ENCODE data around the gene KCNQ5.
A peak's percentile ranks its signal among the peaks of the same experiment; 100 is the strongest.

The KCNQ5 gene

GRCh38 chr6:73086726-73087125 lies 464.9 kb downstream of the KCNQ5 start:
- H3K27me3 Mint-ChIP-seq, result no peaks in the 10 kb centered on the region
- no peaks in the 10 kb centered on the region for H3K4me1 Mint-ChIP-seq (ENCODE audit: low read depth)
- H3K9me3 Mint-ChIP-seq (ENCODE audit: low read depth), result peaks cover 10% of the 10 kb centered on the region
- H3K36me3 Mint-ChIP-seq, result peaks cover 31% of the 10 kb centered on the region
- no peak overlapping the region for H3K27ac Mint-ChIP-seq
- no peak overlapping the region for H3K4me3 Mint-ChIP-seq

- Mint-ChIP-seq H3K4me1 (ENCODE audit: low read depth) (no peaks in the 10 kb centered on the region), H3K4me3 (no peak overlapping the region), H3K27me3 (no peaks in the 10 kb centered on the region), H3K36me3 (peaks cover 32% of the 10 kb centered on the region), H3K27ac (no peak overlapping the region), H3K9me3 (ENCODE audit: low read depth) (peaks cover 14% of the 10 kb centered on the region)
These were observed 466.4 kb downstream of the KCNQ5 start for GRCh38 chr6:73088138-73088813.

- Mint-ChIP-seq H3K27ac (no peak overlapping the region), H3K4me1 (ENCODE audit: low read depth) (no peaks in the 10 kb centered on the region), H3K36me3 (peaks cover 2% of the 10 kb centered on the region), H3K4me3 (no peak overlapping the region), H3K9me3 (ENCODE audit: low read depth) (peaks cover 7% of the 10 kb centered on the region), H3K27me3 (no peaks in the 10 kb centered on the region)
These were observed 483.1 kb downstream of the KCNQ5 start for GRCh38 chr6:73104921-73105320.

GRCh38 chr6:73107016-73107415 lies 485.2 kb downstream of the KCNQ5 start:
- peaks cover 2% of the 10 kb centered on the region for H3K36me3 Mint-ChIP-seq
- H3K4me1 Mint-ChIP-seq (ENCODE audit: low read depth), result no peaks in the 10 kb centered on the region
- no peaks in the 10 kb centered on the region for H3K27me3 Mint-ChIP-seq
- no peak overlapping the region for H3K4me3 Mint-ChIP-seq
- no peak overlapping the region for H3K27ac Mint-ChIP-seq
- H3K9me3 Mint-ChIP-seq (ENCODE audit: low read depth), result peaks cover 7% of the 10 kb centered on the region

- H3K4me1 Mint-ChIP-seq (ENCODE audit: low read depth), result no peaks in the 10 kb centered on the region
- no peaks in the 10 kb centered on the region for H3K9me3 Mint-ChIP-seq (ENCODE audit: low read depth)
- peaks cover 6% of the 10 kb centered on the region for H3K36me3 Mint-ChIP-seq
- H3K4me3 Mint-ChIP-seq, result no peak overlapping the region
- no peak overlapping the region for H3K27ac Mint-ChIP-seq
- no peaks in the 10 kb centered on the region for H3K27me3 Mint-ChIP-seq
These were observed 487.1 kb downstream of the KCNQ5 start for GRCh38 chr6:73108949-73109348.

- peaks cover 6% of the 10 kb centered on the region for H3K36me3 Mint-ChIP-seq
- no peaks in the 10 kb centered on the region for H3K9me3 Mint-ChIP-seq (ENCODE audit: low read depth)
- no peak overlapping the region for H3K4me3 Mint-ChIP-seq
- no peaks in the 10 kb centered on the region for H3K27me3 Mint-ChIP-seq
- H3K27ac Mint-ChIP-seq, result no peak overlapping the region
- H3K4me1 Mint-ChIP-seq (ENCODE audit: low read depth), result no peaks in the 10 kb centered on the region
These were observed 487.8 kb downstream of the KCNQ5 start for GRCh38 chr6:73109659-73110058.

GRCh38 chr6:73116330-73116729 lies 494.5 kb downstream of the KCNQ5 start:
- Mint-ChIP-seq H3K4me3 (no peak overlapping the region), H3K9me3 (ENCODE audit: low read depth) (no peaks in the 10 kb centered on the region), H3K27ac (no peak overlapping the region), H3K4me1 (ENCODE audit: low read depth) (no peaks in the 10 kb centered on the region), H3K36me3 (peaks cover 8% of the 10 kb centered on the region), H3K27me3 (no peaks in the 10 kb centered on the region)

GRCh38 chr6:73121421-73121993 lies 499.6 kb downstream of the KCNQ5 start:
- H3K9me3 Mint-ChIP-seq (ENCODE audit: low read depth), result no peaks in the 10 kb centered on the region
- no peak overlapping the region for H3K4me3 Mint-ChIP-seq
- no peaks in the 10 kb centered on the region for H3K27me3 Mint-ChIP-seq
- H3K4me1 Mint-ChIP-seq (ENCODE audit: low read depth), result no peaks in the 10 kb centered on the region
- H3K27ac Mint-ChIP-seq, result no peak overlapping the region
- peaks cover 4% of the 10 kb centered on the region for H3K36me3 Mint-ChIP-seq

GRCh38 chr6:73123632-73124329 lies 501.9 kb downstream of the KCNQ5 start:
- H3K4me1 Mint-ChIP-seq (ENCODE audit: low read depth), result no peaks in the 10 kb centered on the region
- H3K27ac Mint-ChIP-seq, result no peak overlapping the region
- H3K27me3 Mint-ChIP-seq, result no peaks in the 10 kb centered on the region
- H3K4me3 Mint-ChIP-seq, result no peak overlapping the region
- H3K36me3 Mint-ChIP-seq, result peaks cover 4% of the 10 kb centered on the region
- H3K9me3 Mint-ChIP-seq (ENCODE audit: low read depth), result no peaks in the 10 kb centered on the region

GRCh38 chr6:73129653-73130443 lies 508.0 kb downstream of the KCNQ5 start:
- no peaks in the 10 kb centered on the region for H3K27me3 Mint-ChIP-seq
- H3K4me3 Mint-ChIP-seq, result peak overlapping the region; percentile 33
- H3K36me3 Mint-ChIP-seq, result peaks cover 12% of the 10 kb centered on the region
- H3K4me1 Mint-ChIP-seq (ENCODE audit: low read depth), result peaks cover 4% of the 10 kb centered on the region
- H3K27ac Mint-ChIP-seq, result no peak overlapping the region
- H3K9me3 Mint-ChIP-seq (ENCODE audit: low read depth), result no peaks in the 10 kb centered on the region

- Mint-ChIP-seq H3K4me1 (ENCODE audit: low read depth) (peaks cover 4% of the 10 kb centered on the region), H3K27me3 (no peaks in the 10 kb centered on the region), H3K36me3 (peaks cover 20% of the 10 kb centered on the region), H3K4me3 (no peak overlapping the region), H3K9me3 (ENCODE audit: low read depth) (no peaks in the 10 kb centered on the region), H3K27ac (no peak overlapping the region)
These were observed 509.8 kb downstream of the KCNQ5 start for GRCh38 chr6:73131706-73132105.

- Mint-ChIP-seq H3K36me3 (peaks cover 22% of the 10 kb centered on the region), H3K4me3 (no peak overlapping the region), H3K4me1 (ENCODE audit: low read depth) (peaks cover 4% of the 10 kb centered on the region), H3K27ac (no peak overlapping the region), H3K27me3 (no peaks in the 10 kb centered on the region), H3K9me3 (ENCODE audit: low read depth) (no peaks in the 10 kb centered on the region)
These were observed 512.7 kb downstream of the KCNQ5 start for GRCh38 chr6:73134588-73134987.

- Mint-ChIP-seq H3K36me3 (peaks cover 13% of the 10 kb centered on the region), H3K27me3 (no peaks in the 10 kb centered on the region), H3K27ac (no peak overlapping the region), H3K4me1 (ENCODE audit: low read depth) (no peaks in the 10 kb centered on the region), H3K4me3 (no peak overlapping the region), H3K9me3 (ENCODE audit: low read depth) (no peaks in the 10 kb centered on the region)
These were observed 518.0 kb downstream of the KCNQ5 start for GRCh38 chr6:73139681-73140383.

GRCh38 chr6:73143551-73143950 lies 521.7 kb downstream of the KCNQ5 start:
- Mint-ChIP-seq H3K27ac (no peak overlapping the region), H3K4me1 (ENCODE audit: low read depth) (no peaks in the 10 kb centered on the region), H3K27me3 (no peaks in the 10 kb centered on the region), H3K4me3 (no peak overlapping the region), H3K9me3 (ENCODE audit: low read depth) (no peaks in the 10 kb centered on the region), H3K36me3 (peaks cover 5% of the 10 kb centered on the region)
